AG04449 (cell line): ENCODE measurements around the gene MYL6B.

ENCODE experiments used
- CTCF ChIA-PET: fragments of 350-600 bp; formaldehyde crosslinking; extraction: SDS; loops from one replicate; lab custom pipeline; 2021; ENCODE audit warnings: antibody characterized with exemption; lab: Yijun Ruan, JAX
- POLR2A ChIA-PET: fragments of 400-600, 350-600 bp; formaldehyde crosslinking; extraction: SDS; loops from one replicate; lab custom pipeline; 2020; ENCODE audit warnings: antibody characterized with exemption, inconsistent platforms; lab: Yijun Ruan, JAX
- DNase-seq: peaks from one replicate; pipeline ENCODE4 v3.0.0-alpha.2; 2010; ENCODE audit warnings: low read depth, low spot score
- H3K4me3 ChIP-seq: 2 replicates; pipeline ENCODE4 v1.5.1; 2011; ENCODE audit warnings: low read depth, mild to moderate bottlenecking, control low read depth, low read length
- CTCF ChIP-seq: IDR thresholded peaks from one replicate; pipeline ENCODE4 v1.5.1; 2011; ENCODE audit warnings: mild to moderate bottlenecking, moderate library complexity, low read length, control low read depth, inconsistent platforms; ENCODE audit not compliant: insufficient read depth; ENCODE audit errors: missing control alignments

The MYL6B gene

DNA sequence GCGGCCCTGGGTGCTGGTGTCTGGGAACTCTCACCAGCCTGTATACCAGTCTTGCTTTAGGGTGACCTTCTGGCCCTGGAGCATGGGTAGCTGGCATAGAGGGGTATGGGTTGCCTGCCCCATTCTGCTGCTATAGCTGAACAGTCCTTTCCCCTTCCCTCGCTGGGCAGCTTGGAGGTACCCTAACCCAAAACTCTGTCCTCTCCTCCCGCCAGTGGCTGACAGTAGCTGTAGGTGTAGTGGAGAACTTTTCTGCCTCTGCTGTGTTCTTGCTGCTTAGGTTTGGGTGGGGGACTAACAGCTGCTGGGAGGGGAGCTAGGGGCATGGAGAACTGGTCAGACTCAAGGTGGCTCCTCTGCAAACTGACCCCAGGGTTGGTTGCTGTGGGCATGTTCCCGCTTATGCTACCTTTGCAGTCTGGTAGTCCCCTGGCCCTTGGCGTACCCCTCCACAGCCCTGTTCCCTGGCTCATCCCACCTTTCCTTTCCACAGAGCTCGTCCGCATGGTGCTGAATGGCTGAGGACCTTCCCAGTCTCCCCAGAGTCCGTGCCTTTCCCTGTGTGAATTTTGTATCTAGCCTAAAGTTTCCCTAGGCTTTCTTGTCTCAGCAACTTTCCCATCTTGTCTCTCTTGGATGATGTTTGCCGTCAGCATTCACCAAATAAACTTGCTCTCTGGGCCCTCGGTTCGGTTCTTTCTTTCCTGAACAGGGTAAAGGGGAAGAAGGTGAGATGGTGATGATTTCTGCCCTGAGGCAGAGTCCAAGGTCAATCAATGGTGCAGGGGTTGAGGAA lies 8.7 kb downstream of the MYL6B start:
- ChIA-PET POLR2A (interaction anchor here (1.1 to 3.8 kb wide), 8 partner anchors 8 to 115 kb away, joined by 3 to 14 read pairs (median 6); partner anchors contain the start of genes ESYT1, SMARCC2 and ZC3H10), CTCF (interaction anchor here (1.5 to 4.2 kb wide), 4 partner anchors 8 to 42 kb away, joined by 4 to 35 read pairs (median 16); partner anchors contain the start of genes SMARCC2 and ZC3H10)
- DNase-seq = no peak
- H3K4me3 ChIP-seq = peak overlapping the region; percentile 99
- TF ChIP-seq CTCF = no peak

- H3K4me3 ChIP-seq = no peak overlapping the region; the same call in none of the 2 replicates
- CTCF ChIA-PET = interaction anchor here (1.5 to 4.2 kb wide), 5 partner anchors 8 to 43 kb away, joined by 4 to 35 read pairs (median 15); partner anchors contain the start of genes SMARCC2 and ZC3H10
- TF ChIP-seq CTCF = no peak
- no peak for DNase-seq
- POLR2A ChIA-PET = interaction anchor here (1.1 to 3.8 kb wide), 12 partner anchors 7 to 116 kb away, joined by 3 to 14 read pairs (median 6); partner anchors contain the start of genes ESYT1, RNF41, SMARCC2 and ZC3H10
Measured at GRCh38 chr12:56161690-56162351, 9.4 kb downstream of the MYL6B start.

DNA sequence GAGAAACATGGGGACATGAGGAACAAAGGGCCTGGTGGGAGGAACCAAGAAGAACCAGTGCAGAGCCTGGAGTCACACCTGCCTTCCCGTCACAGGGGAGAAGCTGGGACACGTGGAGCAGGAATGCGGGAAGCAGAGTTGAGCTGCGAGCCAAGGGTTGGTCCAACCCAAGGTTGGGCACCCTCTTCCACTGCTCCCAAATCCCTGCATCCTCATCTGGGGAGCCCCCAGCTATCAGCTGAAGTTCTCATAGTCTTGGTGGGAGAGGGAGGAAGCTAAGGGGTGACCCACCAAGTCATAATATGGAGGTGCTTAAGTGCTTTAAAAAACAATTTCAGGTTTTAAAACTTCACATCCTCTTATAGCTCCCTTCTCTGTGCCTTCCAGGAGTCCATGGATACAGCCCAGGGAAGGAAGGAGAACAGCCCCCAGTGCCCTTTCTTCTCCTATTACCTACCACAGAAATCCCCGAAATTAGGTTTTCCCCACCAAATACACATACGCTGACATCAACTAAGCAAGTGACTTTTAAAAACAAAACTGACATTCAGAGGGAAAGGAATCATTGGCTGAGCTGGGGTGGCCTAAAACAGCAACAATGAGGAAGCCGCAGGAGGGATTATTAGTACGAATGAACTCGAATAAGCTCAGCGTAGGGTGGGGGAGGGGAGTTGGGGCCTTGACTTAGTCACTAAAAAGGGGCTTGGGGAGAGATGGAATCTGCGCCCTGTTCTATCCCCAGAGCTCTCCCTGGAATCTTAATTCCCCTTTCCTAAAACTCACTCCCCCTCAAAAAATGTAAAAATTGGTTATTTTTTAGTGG lies 10.3 kb downstream of the MYL6B start:
- ChIA-PET CTCF (interaction anchor here (1.5 to 3.3 kb wide), 4 partner anchors 9 to 44 kb away, joined by 4 to 16 read pairs (median 12); partner anchors contain the start of genes SMARCC2 and ZC3H10), POLR2A (interaction anchor here (0.6 to 3.8 kb wide), 12 partner anchors 10 to 129 kb away, joined by 3 to 13 read pairs (median 5); partner anchors contain the start of genes ESYT1, RNF41 and SMARCC2)
- H3K4me3 ChIP-seq = peak overlapping the region; percentile 3; the same call in 1 of the 2 replicates
- no peak for TF ChIP-seq CTCF
- no peak for DNase-seq

GRCh38 chr12:56163533-56164344 lies 11.4 kb downstream of the MYL6B start:
- no peak overlapping the region for H3K4me3 ChIP-seq
- TF ChIP-seq CTCF = no peak
- ChIA-PET CTCF (interaction anchor here (2.2 to 3.3 kb wide), 2 partner anchors 37 to 45 kb away, joined by 8 to 15 read pairs; partner anchors contain the start of gene ZC3H10), POLR2A (interaction anchor here (0.6 to 3.8 kb wide), 10 partner anchors 9 to 58 kb away, joined by 3 to 13 read pairs (median 5); partner anchors contain the start of genes ESYT1, RNF41 and SMARCC2)
- no peak for DNase-seq

- no peak for TF ChIP-seq CTCF
- H3K4me3 ChIP-seq = no peak overlapping the region
- DNase-seq = no peak
- ChIA-PET POLR2A (interaction anchor here (0.6 to 3.8 kb wide), 5 partner anchors 9 to 46 kb away, joined by 3 to 13 read pairs (median 10); partner anchors contain the start of gene ESYT1), CTCF (interaction anchor here (2.2 to 2.6 kb wide), 2 partner anchors 25 to 45 kb away, joined by 8 to 13 read pairs; partner anchors contain the start of genes SMARCC2 and ZC3H10)
Measured at GRCh38 chr12:56164345-56164729, 11.9 kb downstream of the MYL6B start.
